HepG2 (cell line): ENCODE measurements around the gene COX10. TPM values are rescaled to one million over a fixed set of nuclear protein-coding genes. Genes with fewer than 3 reads are reported as not detected.

Source experiments
- E2F5 ChIP-seq: sonication (generic); formaldehyde crosslinking; conservative IDR thresholded peaks from 2 replicates; pipeline ENCODE4 v1.4.0; 2020; ENCODE audit warnings: missing genetic modification reagents
- MAX ChIP-seq: IDR thresholded peaks from 2 replicates; pipeline ENCODE4 v1.6.1; 2012; ENCODE audit warnings: inconsistent platforms
- MBD4 ChIP-seq: IDR thresholded peaks from 2 replicates; pipeline ENCODE4 v1.6.1; 2012; ENCODE audit warnings: low read length, inconsistent platforms, borderline replicate concordance
- MBNL3 ChIP-seq: fragments of 250-450 bp; sonication (Bioruptor Pico); conservative IDR thresholded peaks from 2 replicates; pipeline ENCODE4 v1.8.0; 2022; ENCODE audit warnings: mild to moderate bottlenecking, inconsistent platforms
- NFE2L2 ChIP-seq: fragments of 150-350 bp; IDR thresholded peaks from 2 replicates; pipeline ENCODE4 v1.6.1; 2014; ENCODE audit warnings: low read length
- SRY ChIP-seq: sonication (generic); formaldehyde crosslinking; IDR thresholded peaks from 2 replicates; pipeline ENCODE4 v1.8.0; 2022; ENCODE audit warnings: mild to moderate bottlenecking, missing genetic modification reagents
- ZBTB7A ChIP-seq: sonication (generic); formaldehyde crosslinking; IDR thresholded peaks from 2 replicates; pipeline ENCODE4 v1.8.0; 2022; ENCODE audit warnings: mild to moderate bottlenecking, missing genetic modification reagents
- ZFAT ChIP-seq: sonication (generic); formaldehyde crosslinking; conservative IDR thresholded peaks from 2 replicates; pipeline ENCODE4 v1.8.1; 2023; ENCODE audit warnings: missing genetic modification reagents, inconsistent platforms
- ZFP62 ChIP-seq: sonication (generic); formaldehyde crosslinking; IDR thresholded peaks from 2 replicates; pipeline ENCODE4 v1.4.0; 2020; ENCODE audit warnings: missing genetic modification reagents
- ZNF280B ChIP-seq: sonication (generic); formaldehyde crosslinking; IDR thresholded peaks from 2 replicates; pipeline ENCODE4 v1.5.0; 2020; ENCODE audit warnings: missing genetic modification reagents, mild to moderate bottlenecking, borderline replicate concordance
- ZNF329 ChIP-seq: sonication (generic); formaldehyde crosslinking; IDR thresholded peaks from 2 replicates; pipeline ENCODE4 v1.9.0; 2021; ENCODE audit warnings: low read depth, mild to moderate bottlenecking, missing genetic modification reagents
- ZNF33A ChIP-seq: sonication (generic); formaldehyde crosslinking; IDR thresholded peaks from 2 replicates; pipeline ENCODE4 v1.5.1; 2020; ENCODE audit warnings: missing genetic modification reagents, mild to moderate bottlenecking, moderate library complexity, borderline replicate concordance
- ZNF34 ChIP-seq: sonication (generic); formaldehyde crosslinking; IDR thresholded peaks from 2 replicates; pipeline ENCODE4 v1.4.0; 2020; ENCODE audit warnings: mild to moderate bottlenecking, missing genetic modification reagents, borderline replicate concordance
- ZNF644 ChIP-seq: IDR thresholded peaks from 2 replicates; pipeline ENCODE4 v1.6.1; 2016; ENCODE audit warnings: low read depth
- ZNF704 ChIP-seq: sonication (generic); formaldehyde crosslinking; IDR thresholded peaks from 2 replicates; pipeline ENCODE4 v1.8.1; 2023; ENCODE audit warnings: mild to moderate bottlenecking, inconsistent platforms, moderate library complexity, missing genetic modification reagents, borderline replicate concordance
- ZNF83 ChIP-seq: sonication (generic); formaldehyde crosslinking; IDR thresholded peaks from 2 replicates; pipeline ENCODE4 v1.4.0; 2020; ENCODE audit warnings: missing genetic modification reagents, mild to moderate bottlenecking, borderline replicate concordance
- polyA plus RNA-seq, 8 experiments: library from polyadenylated mRNA; depleted of rRNA in 3 of 8; stranded (reverse) in 7 of 8; unstranded in 1 of 8; fragments of >200 nt; fragmentation: Illumina TruSeq in 4 of 8; extraction: Trizol in 4 of 8; gene quantifications; 2 replicates each; pipeline versions ENCODE4 v1.2.1 to v1.2.3, GENCODE V29; 2011 to 2016; ENCODE audit warnings: low read depth in 4 of 8, missing spikeins in 1 of 8, mixed read lengths in 1 of 8; ENCODE audit not compliant: insufficient read depth in 1 of 8
- total RNA-seq, 5 experiments: library from RNA; depleted of rRNA; stranded (reverse); fragments of >200 nt; fragmentation: Illumina TruSeq; extraction: Trizol; gene quantifications; 2 replicates each; pipeline ENCODE4 v1.2.3, GENCODE V29; 2016; ENCODE audit warnings: low read depth in 1 of 5
- TF ChIP-seq, protein P1 (sequence below): IDR thresholded peaks from 2 replicates; pipeline ENCODE4 v1.6.1; 2016; ENCODE audit warnings: low read depth, missing genetic modification reagents, missing compliant biosample characterization
- TF ChIP-seq, protein P2 (sequence below): fragments of 450-650 bp; IDR thresholded peaks from 2 replicates; pipeline ENCODE4 v1.6.1; 2017; ENCODE audit warnings: mild to moderate bottlenecking

The COX10 gene
- total and polyA plus RNA-seq, 2 of the 13 experiments (the other 11 are each of a cell fraction or from before 2014, with no cell fraction given): 13.9 to 20.1 TPM

- peak; percentile 42; the same call in 1 of the 2 replicates for TF ChIP-seq ZNF33A (CRISPR knock-in tag)
- peak; percentile 32; the same call in 1 of the 2 replicates for TF ChIP-seq MAX
- TF ChIP-seq ZNF83 (CRISPR knock-in tag): no peak
- 0 out of 2 replicates have a peak, but pooled peaks have one; percentile 24 for TF ChIP-seq ZNF644
- TF ChIP-seq NFE2L2: peak; percentile 42; the same call in 1 of the 2 replicates
- no peak for TF ChIP-seq MBD4
- no peak for TF ChIP-seq ZNF704 (CRISPR knock-in tag)
- TF ChIP-seq ZNF280B (CRISPR knock-in tag): no peak
- TF ChIP-seq ZNF34 (CRISPR knock-in tag): no peak
- TF ChIP-seq ZFAT (CRISPR knock-in tag): no peak
- TF ChIP-seq, protein P1, sequence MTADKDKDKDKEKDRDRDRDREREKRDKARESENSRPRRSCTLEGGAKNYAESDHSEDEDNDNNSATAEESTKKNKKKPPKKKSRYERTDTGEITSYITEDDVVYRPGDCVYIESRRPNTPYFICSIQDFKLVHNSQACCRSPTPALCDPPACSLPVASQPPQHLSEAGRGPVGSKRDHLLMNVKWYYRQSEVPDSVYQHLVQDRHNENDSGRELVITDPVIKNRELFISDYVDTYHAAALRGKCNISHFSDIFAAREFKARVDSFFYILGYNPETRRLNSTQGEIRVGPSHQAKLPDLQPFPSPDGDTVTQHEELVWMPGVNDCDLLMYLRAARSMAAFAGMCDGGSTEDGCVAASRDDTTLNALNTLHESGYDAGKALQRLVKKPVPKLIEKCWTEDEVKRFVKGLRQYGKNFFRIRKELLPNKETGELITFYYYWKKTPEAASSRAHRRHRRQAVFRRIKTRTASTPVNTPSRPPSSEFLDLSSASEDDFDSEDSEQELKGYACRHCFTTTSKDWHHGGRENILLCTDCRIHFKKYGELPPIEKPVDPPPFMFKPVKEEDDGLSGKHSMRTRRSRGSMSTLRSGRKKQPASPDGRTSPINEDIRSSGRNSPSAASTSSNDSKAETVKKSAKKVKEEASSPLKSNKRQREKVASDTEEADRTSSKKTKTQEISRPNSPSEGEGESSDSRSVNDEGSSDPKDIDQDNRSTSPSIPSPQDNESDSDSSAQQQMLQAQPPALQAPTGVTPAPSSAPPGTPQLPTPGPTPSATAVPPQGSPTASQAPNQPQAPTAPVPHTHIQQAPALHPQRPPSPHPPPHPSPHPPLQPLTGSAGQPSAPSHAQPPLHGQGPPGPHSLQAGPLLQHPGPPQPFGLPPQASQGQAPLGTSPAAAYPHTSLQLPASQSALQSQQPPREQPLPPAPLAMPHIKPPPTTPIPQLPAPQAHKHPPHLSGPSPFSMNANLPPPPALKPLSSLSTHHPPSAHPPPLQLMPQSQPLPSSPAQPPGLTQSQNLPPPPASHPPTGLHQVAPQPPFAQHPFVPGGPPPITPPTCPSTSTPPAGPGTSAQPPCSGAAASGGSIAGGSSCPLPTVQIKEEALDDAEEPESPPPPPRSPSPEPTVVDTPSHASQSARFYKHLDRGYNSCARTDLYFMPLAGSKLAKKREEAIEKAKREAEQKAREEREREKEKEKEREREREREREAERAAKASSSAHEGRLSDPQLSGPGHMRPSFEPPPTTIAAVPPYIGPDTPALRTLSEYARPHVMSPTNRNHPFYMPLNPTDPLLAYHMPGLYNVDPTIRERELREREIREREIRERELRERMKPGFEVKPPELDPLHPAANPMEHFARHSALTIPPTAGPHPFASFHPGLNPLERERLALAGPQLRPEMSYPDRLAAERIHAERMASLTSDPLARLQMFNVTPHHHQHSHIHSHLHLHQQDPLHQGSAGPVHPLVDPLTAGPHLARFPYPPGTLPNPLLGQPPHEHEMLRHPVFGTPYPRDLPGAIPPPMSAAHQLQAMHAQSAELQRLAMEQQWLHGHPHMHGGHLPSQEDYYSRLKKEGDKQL: no peak
- TF ChIP-seq ZNF329 (CRISPR knock-in tag): no peak
- TF ChIP-seq ZBTB7A (CRISPR knock-in tag): no peak
- no peak for TF ChIP-seq E2F5 (CRISPR knock-in tag)
- no peak for TF ChIP-seq MBNL3
- TF ChIP-seq ZFP62 (CRISPR knock-in tag): no peak
- TF ChIP-seq SRY (CRISPR knock-in tag): no peak
- TF ChIP-seq, protein P2, sequence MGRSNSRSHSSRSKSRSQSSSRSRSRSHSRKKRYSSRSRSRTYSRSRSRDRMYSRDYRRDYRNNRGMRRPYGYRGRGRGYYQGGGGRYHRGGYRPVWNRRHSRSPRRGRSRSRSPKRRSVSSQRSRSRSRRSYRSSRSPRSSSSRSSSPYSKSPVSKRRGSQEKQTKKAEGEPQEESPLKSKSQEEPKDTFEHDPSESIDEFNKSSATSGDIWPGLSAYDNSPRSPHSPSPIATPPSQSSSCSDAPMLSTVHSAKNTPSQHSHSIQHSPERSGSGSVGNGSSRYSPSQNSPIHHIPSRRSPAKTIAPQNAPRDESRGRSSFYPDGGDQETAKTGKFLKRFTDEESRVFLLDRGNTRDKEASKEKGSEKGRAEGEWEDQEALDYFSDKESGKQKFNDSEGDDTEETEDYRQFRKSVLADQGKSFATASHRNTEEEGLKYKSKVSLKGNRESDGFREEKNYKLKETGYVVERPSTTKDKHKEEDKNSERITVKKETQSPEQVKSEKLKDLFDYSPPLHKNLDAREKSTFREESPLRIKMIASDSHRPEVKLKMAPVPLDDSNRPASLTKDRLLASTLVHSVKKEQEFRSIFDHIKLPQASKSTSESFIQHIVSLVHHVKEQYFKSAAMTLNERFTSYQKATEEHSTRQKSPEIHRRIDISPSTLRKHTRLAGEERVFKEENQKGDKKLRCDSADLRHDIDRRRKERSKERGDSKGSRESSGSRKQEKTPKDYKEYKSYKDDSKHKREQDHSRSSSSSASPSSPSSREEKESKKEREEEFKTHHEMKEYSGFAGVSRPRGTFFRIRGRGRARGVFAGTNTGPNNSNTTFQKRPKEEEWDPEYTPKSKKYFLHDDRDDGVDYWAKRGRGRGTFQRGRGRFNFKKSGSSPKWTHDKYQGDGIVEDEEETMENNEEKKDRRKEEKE: no peak
Observed at GRCh38 chr17:14156689-14157088, 87.4 kb downstream of the COX10 start (continued).
